ENCODE results near the gene NOX3. TPM values are rescaled to one million over a fixed set of nuclear protein-coding genes. Genes with fewer than 3 reads are reported as not detected.
"Not testable (repeated sequence)": the region's sequence is repeated elsewhere in the genome, so short reads cannot be mapped to it uniquely, and the experiment has no call there.

NOX3 gene
- total RNA-seq, 1 experiment from 2014 or later = not detected

- no peak for DNase-seq (ENCODE audit: low read depth, low spot score)
- in situ Hi-C loops (cut with HindIII; ENCODE audit: low pct_unique_long_range_greater_than_20kb, low sequenced_read_pairs) = no loop called here
Measured at GRCh38 chr6:155481215-155481614, 25.6 kb upstream of the NOX3 start.

- in situ Hi-C loops (cut with HindIII; ENCODE audit: low pct_unique_long_range_greater_than_20kb, low sequenced_read_pairs) = no loop called here
- DNase-seq (ENCODE audit: low read depth, low spot score) = no peak
Measured at GRCh38 chr6:155473741-155474140, 18.1 kb upstream of the NOX3 start.

- no peak for DNase-seq (ENCODE audit: low read depth, low spot score)
- in situ Hi-C loops (cut with HindIII; ENCODE audit: low pct_unique_long_range_greater_than_20kb, low sequenced_read_pairs) = no loop called here
Measured at GRCh38 chr6:155472886-155473285, 17.2 kb upstream of the NOX3 start.

GRCh38 chr6:155470979-155471616 lies 15.5 kb upstream of the NOX3 start:
- in situ Hi-C loops (cut with HindIII; ENCODE audit: low pct_unique_long_range_greater_than_20kb, low sequenced_read_pairs); DNase-seq (ENCODE audit: low read depth, low spot score): not testable (repeated sequence)

GRCh38 chr6:155468543-155468942 lies 12.9 kb upstream of the NOX3 start:
- in situ Hi-C loops (cut with HindIII; ENCODE audit: low pct_unique_long_range_greater_than_20kb, low sequenced_read_pairs); DNase-seq (ENCODE audit: low read depth, low spot score): not testable (repeated sequence)

- in situ Hi-C loops (cut with HindIII; ENCODE audit: low pct_unique_long_range_greater_than_20kb, low sequenced_read_pairs) = no loop called here
Measured at GRCh38 chr6:155466539-155466938, 10.9 kb upstream of the NOX3 start.

GRCh38 chr6:155461556-155461955 lies 5.9 kb upstream of the NOX3 start:
- DNase-seq (ENCODE audit: low read depth, low spot score) = no peak
- in situ Hi-C loops (cut with HindIII; ENCODE audit: low pct_unique_long_range_greater_than_20kb, low sequenced_read_pairs) = no loop called here

More at GRCh38 chr6:155466539-155466938, 10.9 kb upstream of the NOX3 start:
- no peak for DNase-seq (ENCODE audit: low read depth, low spot score)

- DNase-seq (ENCODE audit: low read depth, low spot score) = no peak
- in situ Hi-C loops (cut with HindIII; ENCODE audit: low pct_unique_long_range_greater_than_20kb, low sequenced_read_pairs) = no loop called here
Measured at GRCh38 chr6:155454471-155454870, 1.2 kb downstream of the NOX3 start.

GRCh38 chr6:155454008-155454407 lies 1.6 kb downstream of the NOX3 start:
- in situ Hi-C loops (cut with HindIII; ENCODE audit: low pct_unique_long_range_greater_than_20kb, low sequenced_read_pairs) = no loop called here
- no peak for DNase-seq (ENCODE audit: low read depth, low spot score)

GRCh38 chr6:155452576-155452975 lies 3.1 kb downstream of the NOX3 start:
- in situ Hi-C loops (cut with HindIII; ENCODE audit: low pct_unique_long_range_greater_than_20kb, low sequenced_read_pairs) = no loop called here
- DNase-seq (ENCODE audit: low read depth, low spot score) = no peak

- in situ Hi-C loops (cut with HindIII; ENCODE audit: low pct_unique_long_range_greater_than_20kb, low sequenced_read_pairs); DNase-seq (ENCODE audit: low read depth, low spot score): not testable (repeated sequence)
Measured at GRCh38 chr6:155451530-155451929, 4.1 kb downstream of the NOX3 start.

GRCh38 chr6:155450240-155450581 lies 5.4 kb downstream of the NOX3 start:
- in situ Hi-C loops (cut with HindIII; ENCODE audit: low pct_unique_long_range_greater_than_20kb, low sequenced_read_pairs) = no loop called here
- no peak for DNase-seq (ENCODE audit: low read depth, low spot score)

GRCh38 chr6:155449450-155450239 lies 6.0 kb downstream of the NOX3 start:
- in situ Hi-C loops (cut with HindIII; ENCODE audit: low pct_unique_long_range_greater_than_20kb, low sequenced_read_pairs) = no loop called here
- DNase-seq (ENCODE audit: low read depth, low spot score) = no peak

GRCh38 chr6:155448668-155449449 lies 6.8 kb downstream of the NOX3 start:
- in situ Hi-C loops (cut with HindIII; ENCODE audit: low pct_unique_long_range_greater_than_20kb, low sequenced_read_pairs) = no loop called here
- no peak for DNase-seq (ENCODE audit: low read depth, low spot score)

GRCh38 chr6:155447949-155448348 lies 7.7 kb downstream of the NOX3 start:
- in situ Hi-C loops (cut with HindIII; ENCODE audit: low pct_unique_long_range_greater_than_20kb, low sequenced_read_pairs) = no loop called here
- no peak for DNase-seq (ENCODE audit: low read depth, low spot score)

GRCh38 chr6:155444952-155445903 lies 10.4 kb downstream of the NOX3 start:
- in situ Hi-C loops (cut with HindIII; ENCODE audit: low pct_unique_long_range_greater_than_20kb, low sequenced_read_pairs) = no loop called here
- DNase-seq (ENCODE audit: low read depth, low spot score) = no peak

GRCh38 chr6:155444120-155444917 lies 11.3 kb downstream of the NOX3 start:
- DNase-seq (ENCODE audit: low read depth, low spot score) = peak; percentile 30
- in situ Hi-C loops (cut with HindIII; ENCODE audit: low pct_unique_long_range_greater_than_20kb, low sequenced_read_pairs) = no loop called here
